ENCODE data around the gene TMEM255B. TPM values are rescaled to one million over a fixed set of nuclear protein-coding genes. Genes with fewer than 3 reads are reported as not detected.
"Not testable (repeated sequence)": the region's sequence is repeated elsewhere in the genome, so short reads cannot be mapped to it uniquely, and the experiment has no call there.

Gene TMEM255B
- total RNA-seq, 1 donor from 2014 or later = 321 TPM

DNA sequence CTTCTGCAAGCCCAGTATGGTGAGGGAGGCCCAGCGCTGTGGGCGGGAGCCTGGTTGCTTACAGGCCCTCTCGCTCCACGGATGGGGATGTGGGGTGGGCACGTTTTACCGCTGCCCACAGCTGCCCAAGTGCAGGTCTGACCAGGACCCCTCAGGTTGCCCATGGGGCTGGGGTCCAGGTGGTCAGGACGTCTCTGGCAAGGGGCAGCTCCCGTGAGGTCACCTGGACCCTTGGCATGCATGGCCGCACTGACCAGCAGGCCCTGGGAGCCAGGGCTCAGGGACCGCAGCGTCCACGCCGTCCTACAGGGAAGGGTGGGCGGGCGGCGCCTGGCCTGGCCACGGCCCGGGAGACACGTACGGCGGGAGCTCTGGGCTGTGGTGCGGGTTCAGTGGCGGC lies 72.0 kb downstream of the TMEM255B start:
- Mint-ChIP-seq H3K4me1 (ENCODE audit: unreplicated experiment) (no peaks in the 10 kb centered on the region), H3K27ac (ENCODE audit: unreplicated experiment) (no peak overlapping the region), H3K9me3 (ENCODE audit: unreplicated experiment) (no peaks in the 10 kb centered on the region), H3K27me3 (ENCODE audit: unreplicated experiment) (peaks cover 11% of the 10 kb centered on the region), H3K36me3 (ENCODE audit: low read depth, unreplicated experiment) (no peaks in the 10 kb centered on the region), H3K4me3 (ENCODE audit: unreplicated experiment) (no peak overlapping the region)
- TF ChIP-seq, protein P1, sequence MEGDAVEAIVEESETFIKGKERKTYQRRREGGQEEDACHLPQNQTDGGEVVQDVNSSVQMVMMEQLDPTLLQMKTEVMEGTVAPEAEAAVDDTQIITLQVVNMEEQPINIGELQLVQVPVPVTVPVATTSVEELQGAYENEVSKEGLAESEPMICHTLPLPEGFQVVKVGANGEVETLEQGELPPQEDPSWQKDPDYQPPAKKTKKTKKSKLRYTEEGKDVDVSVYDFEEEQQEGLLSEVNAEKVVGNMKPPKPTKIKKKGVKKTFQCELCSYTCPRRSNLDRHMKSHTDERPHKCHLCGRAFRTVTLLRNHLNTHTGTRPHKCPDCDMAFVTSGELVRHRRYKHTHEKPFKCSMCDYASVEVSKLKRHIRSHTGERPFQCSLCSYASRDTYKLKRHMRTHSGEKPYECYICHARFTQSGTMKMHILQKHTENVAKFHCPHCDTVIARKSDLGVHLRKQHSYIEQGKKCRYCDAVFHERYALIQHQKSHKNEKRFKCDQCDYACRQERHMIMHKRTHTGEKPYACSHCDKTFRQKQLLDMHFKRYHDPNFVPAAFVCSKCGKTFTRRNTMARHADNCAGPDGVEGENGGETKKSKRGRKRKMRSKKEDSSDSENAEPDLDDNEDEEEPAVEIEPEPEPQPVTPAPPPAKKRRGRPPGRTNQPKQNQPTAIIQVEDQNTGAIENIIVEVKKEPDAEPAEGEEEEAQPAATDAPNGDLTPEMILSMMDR (IDR thresholded peaks at IDR 0.05; ENCODE audit: unreplicated experiment) = no peak
- DNase-seq (ENCODE audit: low spot score) = no peak

DNA sequence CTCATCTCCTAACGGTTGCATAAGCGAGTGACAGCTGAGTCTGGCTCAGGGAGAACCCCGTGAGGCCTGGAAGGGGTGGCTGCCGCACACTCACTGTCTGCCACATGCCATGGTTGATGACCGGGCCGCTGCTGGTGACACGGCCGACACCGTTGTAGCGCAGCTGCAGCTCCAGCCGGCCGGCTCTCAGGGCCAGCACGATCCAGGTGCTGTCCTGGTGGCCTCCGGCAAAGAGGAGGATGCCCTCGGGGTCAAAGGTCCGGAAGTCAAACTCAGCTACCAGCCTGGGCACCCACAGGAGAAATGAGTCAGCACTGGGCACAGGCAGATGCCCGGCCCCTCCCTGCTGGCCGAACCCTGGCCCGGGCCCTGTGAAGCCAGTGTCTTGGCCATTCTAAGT lies 73.2 kb downstream of the TMEM255B start:
- no peaks in the 10 kb centered on the region for H3K9me3 Mint-ChIP-seq (ENCODE audit: unreplicated experiment)
- no peak for DNase-seq (ENCODE audit: low spot score)
- H3K27ac Mint-ChIP-seq (ENCODE audit: unreplicated experiment) = no peak overlapping the region
- peaks cover 12% of the 10 kb centered on the region for H3K27me3 Mint-ChIP-seq (ENCODE audit: unreplicated experiment)
- H3K4me3 Mint-ChIP-seq (ENCODE audit: unreplicated experiment) = no peak overlapping the region
- TF ChIP-seq, protein P1 (IDR thresholded peaks at IDR 0.05; ENCODE audit: unreplicated experiment) = no peak
- no peaks in the 10 kb centered on the region for H3K36me3 Mint-ChIP-seq (ENCODE audit: low read depth, unreplicated experiment)
- H3K4me1 Mint-ChIP-seq (ENCODE audit: unreplicated experiment) = peaks cover 4% of the 10 kb centered on the region

DNA sequence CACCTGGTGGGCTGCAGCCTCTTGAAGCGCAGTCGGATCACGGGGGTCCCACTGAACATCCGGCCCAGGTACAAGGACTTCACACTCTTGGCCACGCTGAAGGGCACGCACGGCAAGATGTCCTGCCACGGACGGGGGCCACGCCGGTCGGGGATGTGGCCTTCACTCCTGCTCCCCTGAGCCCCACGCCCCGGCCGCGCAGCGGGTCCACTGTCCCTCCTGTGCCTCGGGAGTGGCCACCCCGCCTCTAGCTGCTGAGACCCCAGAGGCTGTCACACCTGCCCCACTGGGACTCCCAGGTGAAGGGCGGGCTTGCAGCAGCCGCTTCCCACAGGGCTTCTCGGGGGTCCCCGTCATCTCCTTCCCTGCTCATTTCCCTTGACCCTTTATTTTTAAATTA lies 73.6 kb downstream of the TMEM255B start:
- no peak for DNase-seq (ENCODE audit: low spot score)
- peaks cover 8% of the 10 kb centered on the region for H3K4me1 Mint-ChIP-seq (ENCODE audit: unreplicated experiment)
- TF ChIP-seq, protein P1 (IDR thresholded peaks at IDR 0.05; ENCODE audit: unreplicated experiment) = no peak
- no peaks in the 10 kb centered on the region for H3K9me3 Mint-ChIP-seq (ENCODE audit: unreplicated experiment)
- no peak overlapping the region for H3K4me3 Mint-ChIP-seq (ENCODE audit: unreplicated experiment)
- H3K27ac Mint-ChIP-seq (ENCODE audit: unreplicated experiment) = no peak overlapping the region
- peaks cover 16% of the 10 kb centered on the region for H3K27me3 Mint-ChIP-seq (ENCODE audit: unreplicated experiment)
- no peaks in the 10 kb centered on the region for H3K36me3 Mint-ChIP-seq (ENCODE audit: low read depth, unreplicated experiment)

DNA sequence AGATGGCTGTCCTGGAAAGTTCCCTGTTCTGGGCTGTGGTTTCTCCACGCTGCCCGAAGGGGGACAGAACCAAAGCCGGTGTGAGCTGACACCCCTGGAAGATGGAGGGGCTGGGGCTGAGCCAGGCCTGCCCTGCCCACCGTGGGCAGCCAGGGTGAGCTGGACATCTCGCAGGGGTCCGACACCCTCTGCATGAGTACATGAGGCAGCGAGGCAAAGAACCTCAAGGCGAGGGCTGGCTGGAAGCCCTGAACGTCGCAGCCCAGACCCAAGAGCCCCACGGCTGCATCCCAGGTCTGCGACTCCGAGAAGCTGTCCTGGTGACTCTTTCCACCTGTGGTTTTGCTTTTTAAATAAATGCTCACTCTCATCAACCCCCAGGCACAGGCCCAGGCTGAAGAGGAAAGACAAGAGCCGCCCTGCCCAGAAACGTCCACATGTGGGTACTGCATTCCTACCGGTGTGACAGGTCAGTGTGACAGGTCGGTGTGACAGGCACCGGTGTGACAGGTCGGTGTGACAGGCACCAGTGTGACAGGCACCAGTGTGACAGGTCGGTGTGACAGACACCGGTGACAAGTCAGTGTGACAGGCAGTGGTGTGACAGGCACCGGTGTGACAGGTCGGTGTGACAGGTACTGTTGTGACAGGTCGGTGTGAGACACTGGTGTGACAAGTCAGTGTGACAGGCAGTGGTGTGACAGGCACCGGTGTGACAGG lies 74.2 kb downstream of the TMEM255B start:
- TF ChIP-seq, protein P1 (IDR thresholded peaks at IDR 0.05; ENCODE audit: unreplicated experiment) = no peak
- Mint-ChIP-seq H3K36me3 (ENCODE audit: low read depth, unreplicated experiment) (no peaks in the 10 kb centered on the region), H3K4me1 (ENCODE audit: unreplicated experiment) (peaks cover 10% of the 10 kb centered on the region), H3K27ac (ENCODE audit: unreplicated experiment) (peak overlapping the region; percentile 30), H3K4me3 (ENCODE audit: unreplicated experiment) (no peak overlapping the region), H3K9me3 (ENCODE audit: unreplicated experiment) (no peaks in the 10 kb centered on the region), H3K27me3 (ENCODE audit: unreplicated experiment) (peaks cover 21% of the 10 kb centered on the region)
- DNase-seq (ENCODE audit: low spot score) = no peak

DNA sequence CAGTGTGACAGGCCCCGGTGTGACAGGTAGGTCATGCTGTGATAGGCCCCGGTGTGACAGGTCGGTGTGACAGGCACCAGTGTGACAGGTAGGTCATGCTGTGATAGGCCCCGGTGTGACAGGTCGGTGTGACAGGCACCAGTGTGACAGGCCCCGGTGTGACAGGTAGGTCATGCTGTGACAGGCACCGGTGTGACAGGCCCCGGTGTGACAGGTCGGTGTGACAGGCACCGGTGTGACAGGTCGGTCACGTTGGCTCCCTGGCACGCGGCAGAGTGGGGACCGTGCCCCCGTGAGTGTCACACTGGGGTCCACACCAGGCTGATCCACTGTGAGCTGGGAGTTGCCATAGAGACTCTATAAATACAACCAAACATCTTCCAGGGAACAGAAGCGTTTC lies 75.0 kb downstream of the TMEM255B start:
- peaks cover 10% of the 10 kb centered on the region for H3K4me1 Mint-ChIP-seq (ENCODE audit: unreplicated experiment)

More for the DNA sequence above, 75.0 kb downstream of the TMEM255B start:
- not testable (repeated sequence) for DNase-seq (ENCODE audit: low spot score); H3K4me3 Mint-ChIP-seq (ENCODE audit: unreplicated experiment); H3K36me3 Mint-ChIP-seq (ENCODE audit: low read depth, unreplicated experiment); H3K9me3 Mint-ChIP-seq (ENCODE audit: unreplicated experiment)
- peaks cover 21% of the 10 kb centered on the region for H3K27me3 Mint-ChIP-seq (ENCODE audit: unreplicated experiment)
- H3K27ac Mint-ChIP-seq (ENCODE audit: unreplicated experiment) = peak overlapping the region; percentile 36
